ENCODE data around the gene SRPK2.
"Not testable (repeated sequence)": the region's sequence is repeated elsewhere in the genome, so short reads cannot be mapped to it uniquely, and the experiment has no call there.

The SRPK2 gene

GRCh38 chr7:105339404-105340323 lies 49.1 kb downstream of the SRPK2 start:
- DNase-seq (ENCODE audit: low spot score) = no peak

GRCh38 chr7:105337529-105337928 lies 51.2 kb downstream of the SRPK2 start:
- no peak for DNase-seq (ENCODE audit: low spot score)

- peak; percentile 52 for DNase-seq (ENCODE audit: low spot score)
Measured at GRCh38 chr7:105336009-105336408, 52.7 kb downstream of the SRPK2 start.

- DNase-seq (ENCODE audit: low spot score) = not testable (repeated sequence)
Measured at GRCh38 chr7:105332661-105333060, 56.1 kb downstream of the SRPK2 start.

- DNase-seq (ENCODE audit: low spot score) = no peak
Measured at GRCh38 chr7:105330526-105330925, 58.2 kb downstream of the SRPK2 start.

- no peak for DNase-seq (ENCODE audit: low spot score)
Measured at GRCh38 chr7:105327201-105327600, 61.5 kb downstream of the SRPK2 start.

- peak; percentile 36 for DNase-seq (ENCODE audit: low spot score)
Measured at GRCh38 chr7:105325216-105325904, 63.4 kb downstream of the SRPK2 start.

- DNase-seq (ENCODE audit: low spot score) = not testable (repeated sequence)
Measured at GRCh38 chr7:105324606-105325005, 64.1 kb downstream of the SRPK2 start.

- no peak for DNase-seq (ENCODE audit: low spot score)
Measured at GRCh38 chr7:105323366-105323765, 65.4 kb downstream of the SRPK2 start.

GRCh38 chr7:105322655-105323277 lies 66.0 kb downstream of the SRPK2 start:
- DNase-seq (ENCODE audit: low spot score) = no peak

- no peak for DNase-seq (ENCODE audit: low spot score)
Measured at GRCh38 chr7:105321754-105322455, 66.8 kb downstream of the SRPK2 start.

GRCh38 chr7:105320896-105321295 lies 67.8 kb downstream of the SRPK2 start:
- no peak for DNase-seq (ENCODE audit: low spot score)

GRCh38 chr7:105319578-105319977 lies 69.1 kb downstream of the SRPK2 start:
- no peak for DNase-seq (ENCODE audit: low spot score)

GRCh38 chr7:105316578-105317344 lies 72.0 kb downstream of the SRPK2 start:
- no peak for DNase-seq (ENCODE audit: low spot score)

- no peak for DNase-seq (ENCODE audit: low spot score)
Measured at GRCh38 chr7:105315357-105315756, 73.4 kb downstream of the SRPK2 start.

- no peak for DNase-seq (ENCODE audit: low spot score)
Measured at GRCh38 chr7:105309235-105310169, 79.2 kb downstream of the SRPK2 start.

GRCh38 chr7:105307163-105307672 lies 81.5 kb downstream of the SRPK2 start:
- no peak for DNase-seq (ENCODE audit: low spot score)

- DNase-seq (ENCODE audit: low spot score) = no peak
Measured at GRCh38 chr7:105306298-105306748, 82.4 kb downstream of the SRPK2 start.

- DNase-seq (ENCODE audit: low spot score) = no peak
Measured at GRCh38 chr7:105305633-105306032, 83.1 kb downstream of the SRPK2 start.

Measured in NAMALWA (cell line).